B cell (primary cell): ENCODE measurements around the gene STX5.

Experiments
- EZH2 ChIP-seq: IDR thresholded peaks from 2 replicates; pipeline ENCODE4 v1.6.1; 2012; ENCODE audit warnings: borderline replicate concordance, low read depth, mild to moderate bottlenecking, moderate library complexity, low read length; ENCODE audit not compliant: insufficient read depth, poor library complexity, severe bottlenecking
- TF ChIP-seq, protein P1 (sequence below): fragments of 200-600 bp; IDR thresholded peaks from one replicate; pipeline ENCODE4 v1.8.0; 2022; ENCODE audit warnings: antibody characterized with exemption, mild to moderate bottlenecking

- TF ChIP-seq, protein P1, sequence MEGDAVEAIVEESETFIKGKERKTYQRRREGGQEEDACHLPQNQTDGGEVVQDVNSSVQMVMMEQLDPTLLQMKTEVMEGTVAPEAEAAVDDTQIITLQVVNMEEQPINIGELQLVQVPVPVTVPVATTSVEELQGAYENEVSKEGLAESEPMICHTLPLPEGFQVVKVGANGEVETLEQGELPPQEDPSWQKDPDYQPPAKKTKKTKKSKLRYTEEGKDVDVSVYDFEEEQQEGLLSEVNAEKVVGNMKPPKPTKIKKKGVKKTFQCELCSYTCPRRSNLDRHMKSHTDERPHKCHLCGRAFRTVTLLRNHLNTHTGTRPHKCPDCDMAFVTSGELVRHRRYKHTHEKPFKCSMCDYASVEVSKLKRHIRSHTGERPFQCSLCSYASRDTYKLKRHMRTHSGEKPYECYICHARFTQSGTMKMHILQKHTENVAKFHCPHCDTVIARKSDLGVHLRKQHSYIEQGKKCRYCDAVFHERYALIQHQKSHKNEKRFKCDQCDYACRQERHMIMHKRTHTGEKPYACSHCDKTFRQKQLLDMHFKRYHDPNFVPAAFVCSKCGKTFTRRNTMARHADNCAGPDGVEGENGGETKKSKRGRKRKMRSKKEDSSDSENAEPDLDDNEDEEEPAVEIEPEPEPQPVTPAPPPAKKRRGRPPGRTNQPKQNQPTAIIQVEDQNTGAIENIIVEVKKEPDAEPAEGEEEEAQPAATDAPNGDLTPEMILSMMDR: no peak
- no peak for TF ChIP-seq EZH2
Observed at GRCh38 chr11:62778441-62778840, 53.4 kb downstream of the STX5 start.
